Measurements from ENCODE around the gene OLFML2B. TPM values are rescaled to one million over a fixed set of nuclear protein-coding genes. Genes with fewer than 3 reads are reported as not detected.

OLFML2B gene
- total RNA-seq, 4 donors from 2014 or later, result 8.5 to 38.4 (median 12.9) TPM

- intact Hi-C loops (cut with DNase I; ENCODE audit: low total_unique reads), result no loop called here
- TF ChIP-seq, protein P1, sequence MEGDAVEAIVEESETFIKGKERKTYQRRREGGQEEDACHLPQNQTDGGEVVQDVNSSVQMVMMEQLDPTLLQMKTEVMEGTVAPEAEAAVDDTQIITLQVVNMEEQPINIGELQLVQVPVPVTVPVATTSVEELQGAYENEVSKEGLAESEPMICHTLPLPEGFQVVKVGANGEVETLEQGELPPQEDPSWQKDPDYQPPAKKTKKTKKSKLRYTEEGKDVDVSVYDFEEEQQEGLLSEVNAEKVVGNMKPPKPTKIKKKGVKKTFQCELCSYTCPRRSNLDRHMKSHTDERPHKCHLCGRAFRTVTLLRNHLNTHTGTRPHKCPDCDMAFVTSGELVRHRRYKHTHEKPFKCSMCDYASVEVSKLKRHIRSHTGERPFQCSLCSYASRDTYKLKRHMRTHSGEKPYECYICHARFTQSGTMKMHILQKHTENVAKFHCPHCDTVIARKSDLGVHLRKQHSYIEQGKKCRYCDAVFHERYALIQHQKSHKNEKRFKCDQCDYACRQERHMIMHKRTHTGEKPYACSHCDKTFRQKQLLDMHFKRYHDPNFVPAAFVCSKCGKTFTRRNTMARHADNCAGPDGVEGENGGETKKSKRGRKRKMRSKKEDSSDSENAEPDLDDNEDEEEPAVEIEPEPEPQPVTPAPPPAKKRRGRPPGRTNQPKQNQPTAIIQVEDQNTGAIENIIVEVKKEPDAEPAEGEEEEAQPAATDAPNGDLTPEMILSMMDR (IDR thresholded peaks at IDR 0.05), result no peak
- no peak for TF ChIP-seq POLR2A (IDR thresholded peaks at IDR 0.05)
- H3K4me1 ChIP-seq, result no peaks in the 10 kb centered on the region
Measured at GRCh38 chr1:161983725-161984124, 39.9 kb downstream of the OLFML2B start.

DNA sequence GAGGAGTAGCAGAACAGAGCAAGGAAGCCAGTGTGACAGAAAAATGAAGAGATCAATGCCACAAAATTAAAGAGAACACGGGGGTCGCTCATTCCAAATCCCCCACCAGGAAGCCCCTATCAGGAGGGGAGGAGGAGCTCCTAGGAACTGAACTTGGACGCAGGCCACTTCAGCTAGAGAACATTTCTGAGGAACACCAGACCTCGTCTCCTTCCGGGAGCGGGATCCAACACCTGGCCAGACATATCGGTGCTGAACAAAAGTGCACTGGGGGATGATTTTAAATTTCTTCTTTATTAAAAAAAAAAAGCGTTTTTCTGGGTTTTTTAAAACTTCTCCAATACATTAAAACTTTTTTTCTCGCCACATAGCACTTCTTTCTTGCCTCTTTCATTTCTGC, 40.8 kb downstream of the OLFML2B start:
- H3K4me3 ChIP-seq, result no peak overlapping the region
- no peaks in the 10 kb centered on the region for H3K4me1 ChIP-seq
- no peaks in the 10 kb centered on the region for H3K36me3 ChIP-seq
- no peak for DNase-seq
- H3K27ac ChIP-seq, result no peak overlapping the region
- intact Hi-C loops (cut with DNase I; ENCODE audit: low total_unique reads), result no loop called here
- TF ChIP-seq POLR2A (IDR thresholded peaks at IDR 0.05), result no peak
- TF ChIP-seq, protein P1 (IDR thresholded peaks at IDR 0.05), result no peak
- H3K27me3 ChIP-seq, result no peaks in the 10 kb centered on the region
- peaks cover 0 to 3% of the 10 kb centered on the region in 2 donors for H3K9me3 ChIP-seq

More at GRCh38 chr1:161983725-161984124, 39.9 kb downstream of the OLFML2B start:
- Histone ChIP-seq H3K27me3 (no peaks in the 10 kb centered on the region), H3K4me3 (no peak overlapping the region), H3K9me3 (peaks cover 0 to 3% of the 10 kb centered on the region in 2 donors), H3K27ac (no peak overlapping the region), H3K36me3 (no peaks in the 10 kb centered on the region)
- no peak for DNase-seq

DNA sequence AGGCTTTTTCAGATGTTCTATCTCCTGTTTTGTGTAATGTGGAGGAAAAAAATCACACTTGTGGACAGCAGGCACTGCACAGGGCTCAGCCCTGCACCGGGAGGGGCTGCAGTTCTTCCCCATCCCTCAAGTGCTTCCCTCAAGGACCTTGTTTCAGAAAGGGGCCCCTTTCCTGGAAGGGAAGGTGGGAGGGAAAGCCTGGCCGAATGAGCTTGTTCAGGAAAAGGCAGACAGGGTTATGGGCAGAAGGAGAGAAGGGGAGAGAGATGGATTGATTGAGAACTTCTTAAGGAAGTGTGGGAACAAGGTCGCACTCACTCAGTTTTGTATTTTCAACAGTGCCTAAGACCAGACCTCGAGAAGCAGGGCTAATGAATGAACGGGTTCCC, 41.2 kb downstream of the OLFML2B start:
- TF ChIP-seq POLR2A (IDR thresholded peaks at IDR 0.05), result no peak
- no peak overlapping the region for H3K27ac ChIP-seq
- H3K4me1 ChIP-seq, result no peaks in the 10 kb centered on the region

DNA sequence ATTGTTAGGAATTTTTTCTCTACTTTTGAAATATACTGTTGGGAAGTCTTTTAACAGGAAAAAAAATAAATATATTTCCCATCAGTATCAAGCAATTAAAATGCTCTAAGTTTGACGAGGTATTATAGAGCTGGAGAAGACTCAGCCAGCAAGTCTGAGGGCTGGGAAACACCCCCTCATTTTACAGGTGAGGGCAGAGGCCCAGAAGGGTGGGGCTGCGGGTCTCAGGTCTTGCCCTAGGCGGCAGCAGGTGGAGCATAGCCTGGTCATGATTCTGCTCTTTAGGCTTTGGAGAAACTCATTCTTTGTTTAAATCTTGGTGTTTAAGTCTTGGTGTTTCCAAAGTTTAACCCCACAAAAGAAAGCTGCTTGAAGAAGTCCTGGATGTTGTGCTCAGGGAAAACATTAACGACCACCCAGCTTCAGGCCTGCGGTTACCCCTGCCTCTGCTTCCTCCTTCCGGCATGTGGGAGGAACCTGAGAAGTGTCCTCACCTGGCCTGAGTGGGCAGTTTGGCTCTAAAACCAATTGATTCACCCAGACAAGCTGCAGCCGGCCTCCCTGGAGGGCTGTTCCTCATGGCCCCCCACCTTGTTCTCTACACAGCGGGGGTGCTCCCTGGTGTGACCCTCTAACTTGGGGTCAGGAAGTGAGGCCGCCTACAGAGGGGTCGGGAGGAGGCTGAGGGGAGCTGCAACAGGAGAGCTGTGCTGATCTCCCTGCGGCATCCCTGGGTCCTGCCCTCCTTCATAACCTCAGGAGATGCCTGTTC, 41.7 kb downstream of the OLFML2B start:
- no peak overlapping the region for H3K4me3 ChIP-seq
- H3K27me3 ChIP-seq, result no peaks in the 10 kb centered on the region
- intact Hi-C loops (cut with DNase I; ENCODE audit: low total_unique reads), result no loop called here
- H3K9me3 ChIP-seq, result no peaks in the 10 kb centered on the region
- no peak overlapping the region for H3K27ac ChIP-seq
- TF ChIP-seq, protein P1 (IDR thresholded peaks at IDR 0.05), result no peak
- TF ChIP-seq POLR2A (IDR thresholded peaks at IDR 0.05), result no peak
- H3K4me1 ChIP-seq, result no peaks in the 10 kb centered on the region
- DNase-seq, result no peak
- no peaks in the 10 kb centered on the region for H3K36me3 ChIP-seq

More for the DNA sequence above, 41.2 kb downstream of the OLFML2B start:
- intact Hi-C loops (cut with DNase I; ENCODE audit: low total_unique reads), result no loop called here
- H3K27me3 ChIP-seq, result no peaks in the 10 kb centered on the region
- H3K36me3 ChIP-seq, result no peaks in the 10 kb centered on the region
- peaks cover 0 to 2% of the 10 kb centered on the region in 2 donors for H3K9me3 ChIP-seq
- no peak overlapping the region for H3K4me3 ChIP-seq
- DNase-seq, result no peak

DNA sequence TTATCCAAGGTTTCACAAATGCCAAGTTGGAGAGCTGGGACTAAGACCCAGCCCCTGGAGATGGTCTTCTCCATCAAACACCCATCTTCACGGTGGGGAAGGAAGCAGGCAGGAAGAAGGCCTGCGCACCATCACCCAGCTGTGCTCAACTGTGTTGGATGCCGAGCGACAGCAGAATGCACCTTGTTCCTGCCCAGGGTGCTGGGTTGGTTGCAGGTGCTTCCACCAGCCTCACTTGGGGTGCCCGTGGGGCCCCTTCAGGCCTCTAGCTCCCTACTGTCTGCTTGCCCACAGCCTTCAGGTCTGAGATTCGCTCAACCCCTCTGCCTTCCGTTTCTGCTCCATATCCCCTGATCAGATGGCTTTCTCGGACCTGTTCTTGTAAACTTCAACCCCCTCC, 42.5 kb downstream of the OLFML2B start:
- H3K4me3 ChIP-seq, result no peak overlapping the region
- intact Hi-C loops (cut with DNase I; ENCODE audit: low total_unique reads), result no loop called here
- no peak overlapping the region for H3K27ac ChIP-seq
- DNase-seq, result no peak
- H3K4me1 ChIP-seq, result no peaks in the 10 kb centered on the region
- TF ChIP-seq POLR2A (IDR thresholded peaks at IDR 0.05), result no peak
- TF ChIP-seq, protein P1 (IDR thresholded peaks at IDR 0.05), result no peak
- no peaks in the 10 kb centered on the region for H3K9me3 ChIP-seq
- H3K36me3 ChIP-seq, result no peaks in the 10 kb centered on the region
- no peaks in the 10 kb centered on the region for H3K27me3 ChIP-seq

Data from uterus (tissue), 4 donors.